GM18873 (cell line): ENCODE results near the gene SLC10A7.
A peak's percentile ranks its signal among the peaks of the same experiment; 100 is the strongest.

Experiments
- ATAC-seq: cut with Tn5 transposase; IDR thresholded peaks from one replicate; pipeline ENCODE4 v1.9.1; 2021; ENCODE audit warnings: mild to moderate bottlenecking, moderate library complexity, moderate number of reproducible peaks; ENCODE audit not compliant: unreplicated experiment, low FRiP score

The SLC10A7 gene

DNA sequence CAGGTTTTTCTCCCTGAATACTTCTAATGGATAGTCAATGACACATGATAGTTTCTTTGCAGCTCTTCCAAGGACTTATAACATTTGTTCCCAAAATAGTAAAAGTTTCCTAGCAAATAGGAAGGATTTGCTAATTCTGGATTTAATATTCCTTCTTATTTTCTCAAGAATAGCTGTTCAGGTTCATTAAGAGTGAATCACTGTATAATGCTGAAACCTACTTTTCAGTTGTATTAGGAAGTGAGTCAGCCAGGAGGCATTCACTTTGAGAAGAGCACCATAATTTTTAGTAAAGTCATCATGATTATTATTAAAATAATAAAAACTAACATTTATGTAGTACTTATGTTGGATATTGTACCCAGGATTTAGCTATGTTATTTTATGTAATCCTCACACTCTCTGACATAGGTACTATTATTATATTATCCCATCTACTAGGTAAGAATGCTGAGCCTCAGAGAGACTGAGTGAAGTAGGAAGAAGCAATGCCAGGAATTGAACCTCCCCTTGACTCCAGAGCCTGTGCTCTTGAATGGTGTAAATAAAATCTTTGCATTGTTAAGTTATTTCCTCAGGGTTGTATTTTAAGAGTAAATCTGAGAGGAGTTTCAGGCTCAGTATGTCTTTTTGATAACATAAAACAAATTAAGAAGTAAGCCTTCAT is 192.6 kb downstream of the SLC10A7 start:
- ATAC-seq, result no peak

DNA sequence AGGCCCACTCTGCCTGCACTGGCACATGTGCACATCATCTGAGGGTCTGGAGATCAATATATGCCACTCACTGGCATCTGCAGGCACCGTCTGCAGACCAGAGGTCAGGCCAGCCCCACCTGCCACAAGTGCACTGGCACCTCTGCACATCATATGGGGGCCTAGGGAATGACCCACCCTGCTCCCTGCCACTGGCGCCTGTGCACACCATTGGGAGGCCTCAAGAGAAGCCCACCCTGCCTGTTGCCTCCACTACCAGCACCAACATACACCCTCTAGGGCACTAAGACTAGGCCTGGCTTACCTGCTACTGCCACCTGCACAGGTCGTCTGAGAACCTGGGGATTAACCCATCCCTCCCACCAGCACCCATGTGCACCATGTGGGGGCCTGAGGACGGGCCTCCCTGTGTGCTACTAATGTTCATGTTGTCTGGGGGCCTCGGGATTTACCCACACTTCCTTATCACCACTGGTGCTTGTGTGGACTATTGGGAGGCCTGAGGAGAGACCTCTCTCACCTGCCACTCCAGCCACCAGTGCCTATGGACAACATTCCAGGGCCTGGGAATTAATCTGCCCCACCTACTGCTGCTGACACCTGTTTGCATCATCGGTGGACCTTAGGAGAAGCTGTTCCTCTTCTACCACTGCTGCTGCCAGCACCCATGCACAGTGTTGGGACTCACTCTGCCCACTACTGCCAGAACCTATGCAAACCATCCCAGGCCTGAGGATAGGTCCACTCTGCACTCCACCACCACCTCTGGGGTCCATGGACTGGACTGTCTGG is 193.7 kb downstream of the SLC10A7 start:
- ATAC-seq, result no peak

DNA sequence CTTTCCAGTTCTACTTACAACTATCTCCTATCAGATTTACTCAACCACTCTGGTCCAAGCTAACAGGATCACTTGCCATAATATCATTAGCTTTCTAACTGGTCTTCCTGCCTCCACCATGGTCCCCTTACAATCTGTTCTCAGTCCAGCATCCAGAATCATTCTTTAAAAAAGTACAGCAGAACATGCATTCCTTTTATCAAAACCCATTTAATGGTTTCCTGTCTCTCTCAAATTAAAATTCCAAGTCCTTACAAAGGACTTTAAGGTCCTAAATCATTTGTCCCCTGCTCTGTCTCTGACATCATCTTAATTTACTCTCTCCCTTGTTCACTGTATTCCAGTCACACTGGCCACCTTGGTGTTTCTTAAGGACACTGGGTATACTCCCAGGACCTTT is 202.8 kb downstream of the SLC10A7 start:
- no peak for ATAC-seq

DNA sequence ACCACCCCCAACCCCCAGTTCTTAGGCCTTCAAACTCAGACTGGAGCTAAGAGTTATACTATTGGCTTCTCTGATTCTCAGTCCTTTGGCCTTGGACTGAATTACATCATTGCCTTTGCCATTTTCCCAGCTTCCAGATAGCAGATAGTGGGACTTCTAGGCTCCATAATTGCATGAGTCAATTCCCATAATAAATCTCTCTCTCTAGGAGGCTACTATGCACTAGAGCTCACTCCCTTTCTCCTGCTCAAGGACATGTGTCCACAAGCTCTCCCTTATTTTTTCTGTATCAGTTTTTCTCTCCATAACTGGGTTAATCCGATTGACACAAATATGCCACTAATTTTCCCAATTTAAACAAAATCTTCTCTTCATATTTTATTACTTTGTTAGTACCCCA is 204.0 kb downstream of the SLC10A7 start:
- ATAC-seq, result no peak

DNA sequence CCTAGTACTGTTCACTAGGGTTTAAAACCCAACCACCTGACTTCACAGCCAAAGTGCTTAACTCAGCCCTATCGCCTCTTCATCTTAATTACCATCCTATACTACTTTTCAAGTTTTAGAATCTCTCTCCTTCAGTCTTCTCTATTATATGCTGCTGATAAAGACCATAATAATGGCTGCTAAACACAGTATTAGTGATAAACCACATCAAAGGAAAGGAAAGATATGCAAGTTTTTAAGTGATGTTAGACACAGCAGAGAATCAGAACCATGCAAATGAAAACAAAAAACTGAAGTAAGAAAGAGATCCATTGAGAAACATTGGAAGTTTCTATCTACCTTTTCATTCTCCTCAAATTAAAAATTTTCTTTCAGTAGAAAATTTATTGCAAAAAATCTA is 206.6 kb downstream of the SLC10A7 start:
- no peak for ATAC-seq

DNA sequence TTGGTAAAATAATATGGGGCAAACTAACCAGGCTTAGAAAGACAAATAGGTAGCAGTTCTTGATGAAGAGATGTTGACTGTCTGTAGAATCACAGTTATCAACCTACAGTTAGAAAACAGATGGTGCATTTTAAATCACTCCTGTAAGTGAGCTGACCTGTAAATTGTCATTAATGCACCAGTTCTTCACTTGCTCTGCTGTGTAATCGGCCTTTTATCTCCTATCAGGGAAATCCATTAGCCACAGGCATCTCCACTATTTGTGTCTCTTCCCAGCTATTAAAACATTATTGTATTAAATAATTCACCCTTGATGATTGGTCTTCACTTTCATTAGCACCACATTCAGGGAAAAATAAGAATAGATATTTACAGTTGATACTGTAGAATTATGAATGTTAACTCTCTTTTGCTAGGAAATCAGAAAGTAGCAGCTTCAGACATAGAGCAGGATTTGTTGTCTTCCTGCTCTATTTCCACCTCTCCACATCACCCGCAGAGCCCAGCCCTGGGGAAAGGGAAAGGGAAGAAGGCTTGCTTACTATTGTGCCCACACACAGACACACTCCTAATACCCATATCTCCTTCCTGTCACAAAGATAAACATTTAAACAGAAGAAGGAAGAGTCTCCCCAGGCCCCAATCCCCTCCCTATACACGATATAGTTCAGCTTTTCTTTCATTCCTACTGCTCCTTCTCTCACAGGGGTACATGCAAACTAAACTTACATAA is 210.3 kb downstream of the SLC10A7 start:
- no peak for ATAC-seq

DNA sequence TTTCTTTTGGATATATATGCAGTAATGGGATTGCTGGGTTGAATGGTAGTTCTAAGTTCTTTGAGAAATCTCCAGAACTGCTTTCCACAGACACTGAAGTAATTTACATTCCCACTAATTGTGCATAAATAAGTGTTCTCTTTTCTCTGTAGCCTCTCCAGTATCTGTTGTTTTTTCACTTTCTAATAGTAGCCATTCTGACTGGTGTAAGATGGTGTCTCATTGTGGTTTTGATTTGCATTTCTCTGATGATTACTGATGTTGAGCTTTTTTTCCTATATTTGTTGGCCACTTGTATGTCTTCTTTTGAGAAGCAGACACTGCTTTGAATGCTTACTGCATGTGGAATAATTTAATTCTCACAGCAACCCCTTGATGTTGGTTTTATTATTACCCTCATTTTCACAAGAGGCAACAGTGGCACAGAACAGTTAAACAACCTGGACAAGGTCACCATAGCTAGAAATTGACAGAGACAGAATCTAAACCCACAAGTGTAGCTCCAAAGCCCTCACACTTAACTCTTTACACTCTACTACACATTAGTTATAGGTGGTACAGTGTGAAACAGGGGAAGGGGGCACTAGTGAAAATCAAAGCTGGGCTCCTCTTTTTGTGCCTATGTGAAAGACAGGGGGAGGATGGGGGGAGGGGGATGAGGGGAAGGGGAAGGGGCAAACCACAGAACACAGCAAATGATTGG is 211.3 kb downstream of the SLC10A7 start:
- ATAC-seq, result peak; percentile 95

DNA sequence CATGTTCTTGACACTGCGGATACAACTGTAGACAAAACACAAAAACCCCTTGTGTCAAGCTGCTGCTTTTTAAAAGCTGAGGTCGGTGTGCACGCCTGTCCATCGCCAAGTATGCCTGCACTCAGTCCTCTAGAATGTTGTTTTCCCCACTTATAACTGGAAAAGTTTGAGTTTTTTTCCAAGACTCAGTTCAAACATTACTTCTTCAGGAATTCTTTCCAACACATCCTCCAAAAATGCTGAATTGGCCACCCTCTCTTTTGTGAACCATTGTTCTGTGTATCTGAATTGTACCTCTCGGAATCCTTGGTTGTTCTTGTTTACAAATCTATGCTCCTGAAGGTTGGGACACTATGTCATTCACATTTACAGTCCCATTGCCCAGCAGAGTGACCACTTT is 212.8 kb downstream of the SLC10A7 start:
- no peak for ATAC-seq

DNA sequence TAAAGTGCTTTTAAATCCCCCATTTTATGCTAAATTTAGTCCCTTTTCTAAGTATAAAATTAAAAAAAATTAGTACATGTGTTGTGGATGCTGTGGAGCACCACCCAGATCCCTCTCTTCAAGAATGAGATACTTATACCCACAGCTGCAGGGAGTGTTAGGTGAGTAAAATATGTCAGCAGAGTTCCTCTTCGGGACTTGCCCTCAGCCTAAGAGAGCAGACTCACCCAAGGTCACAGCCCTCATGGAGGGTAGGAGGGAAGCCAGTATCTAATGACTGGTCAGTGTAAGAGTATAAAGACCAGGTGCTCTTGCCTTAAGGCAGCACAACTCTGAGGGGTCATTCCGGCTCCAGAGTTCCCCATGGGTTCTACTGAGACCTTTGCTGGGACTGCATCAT is 218.9 kb downstream of the SLC10A7 start:
- no peak for ATAC-seq

DNA sequence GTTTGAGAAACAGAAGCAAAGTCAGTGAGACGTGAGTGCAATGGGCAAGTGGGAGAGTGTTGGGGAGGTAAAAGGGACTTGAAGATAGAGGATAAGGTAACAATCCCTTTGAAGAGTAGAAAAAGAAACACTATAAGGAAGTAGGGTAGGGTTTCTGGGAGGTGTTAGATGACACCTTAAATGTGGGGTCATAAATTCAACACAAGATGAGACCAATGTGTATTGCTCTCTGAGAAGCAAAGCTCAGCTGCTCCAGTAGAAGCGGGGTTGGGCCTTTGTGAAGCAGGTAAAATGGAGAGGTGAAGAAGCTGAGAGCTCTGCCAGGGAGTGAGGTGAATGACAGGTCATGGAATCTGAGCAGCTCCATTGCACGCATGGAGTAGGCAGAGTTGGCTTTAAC is 222.1 kb downstream of the SLC10A7 start:
- no peak for ATAC-seq

DNA sequence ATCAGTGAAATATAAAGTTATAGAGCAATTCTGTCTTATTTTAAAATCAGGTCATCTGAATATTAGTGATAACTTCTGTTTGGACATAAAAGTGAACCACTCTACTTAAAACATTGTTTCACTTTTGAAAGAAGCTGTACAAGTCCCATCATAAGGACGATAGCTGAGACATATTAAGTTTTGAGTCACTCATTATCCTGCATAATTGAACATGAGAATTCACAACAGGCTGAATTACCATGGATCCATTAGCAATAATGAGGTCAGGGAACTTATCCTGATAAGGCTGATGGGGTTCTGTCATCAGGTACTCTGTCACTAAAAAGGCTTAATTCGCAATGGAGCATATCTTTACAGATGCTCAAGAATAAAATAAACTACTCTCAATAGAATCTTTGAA is 227.0 kb downstream of the SLC10A7 start:
- ATAC-seq, result no peak

DNA sequence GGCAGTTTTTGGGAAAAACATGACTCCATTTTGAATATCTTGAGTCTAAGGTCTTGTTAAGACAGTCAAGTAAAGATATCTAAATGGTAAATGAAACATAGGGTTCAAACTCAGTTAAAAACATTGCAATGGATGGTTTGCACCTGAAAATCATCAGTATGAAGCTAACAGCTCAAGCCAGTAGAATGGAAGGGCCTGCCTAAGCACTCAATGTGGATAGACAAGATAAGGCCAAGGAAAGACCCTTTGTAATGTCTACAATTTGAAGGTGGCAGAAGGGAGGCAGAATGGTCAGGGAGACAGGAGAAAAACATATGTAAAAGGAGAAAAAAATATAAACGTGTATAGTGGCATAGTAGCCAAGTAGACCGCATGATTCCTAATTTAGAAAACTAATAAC is 229.2 kb downstream of the SLC10A7 start:
- ATAC-seq, result no peak

DNA sequence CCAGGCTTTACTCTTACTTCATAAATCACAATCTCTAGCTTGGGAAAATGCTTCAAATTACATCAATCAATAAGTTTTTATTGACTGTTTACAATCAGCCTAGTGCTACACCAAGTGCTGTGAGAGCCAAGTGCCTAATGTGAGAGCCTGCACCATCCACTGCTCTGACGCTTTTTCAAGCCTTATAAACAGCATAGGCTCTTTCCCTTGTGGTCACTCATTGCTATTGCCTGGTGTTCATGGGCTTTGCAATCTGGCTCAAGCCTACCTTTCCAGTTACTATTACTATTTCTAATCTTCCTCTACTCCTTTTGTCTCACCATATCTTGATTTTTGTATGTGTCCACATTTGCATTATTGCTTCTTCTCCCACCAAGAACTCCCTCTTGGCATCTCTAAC is 230.4 kb downstream of the SLC10A7 start:
- no peak for ATAC-seq

DNA sequence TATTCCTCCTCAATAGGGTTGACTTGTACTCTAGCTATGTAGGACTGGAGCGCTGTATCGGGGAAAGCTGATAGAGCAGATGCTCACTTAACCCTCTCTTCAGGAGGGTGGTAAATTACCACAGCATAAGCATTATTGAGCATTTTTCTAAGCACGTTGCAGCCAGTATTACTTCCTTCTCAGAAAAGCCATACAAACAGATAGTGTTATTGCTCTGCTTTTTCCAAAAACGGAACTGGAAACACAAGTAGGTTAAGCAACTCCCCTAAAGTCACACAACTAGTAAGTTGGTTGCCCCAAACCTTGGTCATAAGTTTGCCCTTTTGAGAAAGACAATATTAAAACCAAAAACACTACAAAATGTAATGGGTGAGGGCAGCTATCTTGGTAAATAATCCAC is 233.5 kb downstream of the SLC10A7 start:
- no peak for ATAC-seq

DNA sequence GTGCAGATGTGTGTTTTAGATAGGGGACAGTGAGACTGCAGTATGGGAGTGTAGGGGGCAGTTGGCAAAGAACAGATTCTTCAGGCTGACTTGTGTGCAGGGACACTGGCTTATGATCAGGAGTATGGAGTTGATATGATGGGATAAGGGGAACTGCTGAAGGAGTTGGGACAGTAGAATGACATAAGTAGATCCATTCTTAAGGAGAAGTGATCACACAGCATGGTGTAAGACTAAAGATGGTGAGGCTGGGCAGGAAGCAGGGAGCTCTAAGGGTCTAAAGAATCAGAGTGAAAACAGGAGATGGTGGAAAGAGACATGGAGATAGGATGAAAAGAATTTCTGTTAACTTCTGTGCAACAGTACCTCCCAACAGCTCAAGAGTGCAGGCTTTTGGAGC is 236.7 kb downstream of the SLC10A7 start:
- no peak for ATAC-seq

DNA sequence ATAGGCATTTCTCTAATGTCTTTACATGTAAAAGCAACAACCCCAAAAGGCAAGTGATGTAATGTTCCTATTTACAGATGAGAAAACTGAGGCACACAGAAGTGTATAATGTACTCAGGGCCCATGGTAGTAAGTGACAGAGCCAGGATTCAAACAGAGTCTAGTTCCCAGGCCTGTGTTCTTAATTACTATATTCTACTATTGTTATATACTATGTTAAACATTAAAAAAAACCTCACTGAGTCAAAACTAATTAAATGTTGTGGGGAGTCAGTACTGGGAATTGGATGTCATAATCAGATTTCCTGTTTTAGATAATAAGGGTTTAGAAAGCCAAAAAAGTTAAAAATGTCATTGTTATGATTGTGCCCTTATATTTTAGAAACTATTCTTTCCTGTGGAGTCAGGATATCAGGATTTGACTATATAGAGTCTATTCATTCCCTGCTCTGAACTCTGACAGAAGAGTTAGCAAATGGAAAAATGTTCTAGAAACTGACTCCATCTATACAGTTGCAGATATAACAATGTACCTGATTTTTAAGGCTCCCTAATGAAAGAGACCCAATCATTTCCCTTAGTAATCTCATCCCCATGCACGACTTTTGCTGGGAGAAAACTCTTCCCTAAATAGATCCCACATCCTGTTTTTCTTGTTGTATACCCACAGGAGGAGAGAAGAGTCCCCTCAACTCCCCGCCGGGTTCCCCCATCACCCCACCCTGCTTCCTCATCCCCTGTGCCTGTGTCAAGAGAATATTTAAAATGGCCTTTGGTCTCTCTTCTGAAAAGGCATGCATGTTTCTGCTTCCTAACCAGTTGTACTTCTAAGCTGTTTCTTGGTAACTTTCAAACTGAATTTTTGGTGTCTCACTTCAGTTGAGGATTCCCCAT is 237.7 kb downstream of the SLC10A7 start:
- ATAC-seq, result no peak

DNA sequence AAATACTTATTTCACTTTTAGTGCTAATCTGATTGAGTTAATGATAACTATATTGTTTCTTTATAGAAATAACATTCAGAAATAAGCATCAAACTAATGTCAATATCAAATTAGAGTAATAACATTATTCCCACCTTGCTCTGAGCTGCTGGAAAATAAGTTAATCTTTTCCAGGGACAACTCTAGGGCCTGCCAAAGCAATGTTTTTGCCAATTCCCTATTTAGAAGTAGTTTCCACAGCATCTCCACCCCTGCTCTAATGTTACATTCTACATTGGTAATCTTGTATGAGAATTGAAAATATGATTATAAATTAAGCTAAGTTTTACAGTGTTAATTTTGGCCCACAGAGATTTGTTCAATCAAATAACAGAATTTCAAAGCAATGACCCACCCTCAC is 239.1 kb downstream of the SLC10A7 start:
- no peak for ATAC-seq

DNA sequence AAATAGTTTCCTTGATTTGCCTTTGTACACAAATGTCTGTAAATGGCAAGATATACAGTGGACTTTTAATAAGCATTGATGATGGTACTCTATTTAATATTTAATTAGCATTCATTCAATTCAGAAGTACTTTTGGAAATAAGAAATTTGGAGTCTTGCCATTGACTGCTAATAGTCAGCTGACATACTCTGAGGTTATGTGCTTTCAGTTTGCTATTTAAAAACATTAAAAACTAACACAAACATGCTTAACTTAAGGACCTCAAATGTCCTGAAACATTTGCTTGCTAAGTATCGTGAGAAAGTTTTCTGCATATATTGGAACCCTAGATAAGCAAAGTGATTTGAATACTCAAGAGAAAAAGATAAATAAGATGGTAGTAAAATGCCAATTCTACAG is 242.8 kb downstream of the SLC10A7 start:
- ATAC-seq, result no peak

DNA sequence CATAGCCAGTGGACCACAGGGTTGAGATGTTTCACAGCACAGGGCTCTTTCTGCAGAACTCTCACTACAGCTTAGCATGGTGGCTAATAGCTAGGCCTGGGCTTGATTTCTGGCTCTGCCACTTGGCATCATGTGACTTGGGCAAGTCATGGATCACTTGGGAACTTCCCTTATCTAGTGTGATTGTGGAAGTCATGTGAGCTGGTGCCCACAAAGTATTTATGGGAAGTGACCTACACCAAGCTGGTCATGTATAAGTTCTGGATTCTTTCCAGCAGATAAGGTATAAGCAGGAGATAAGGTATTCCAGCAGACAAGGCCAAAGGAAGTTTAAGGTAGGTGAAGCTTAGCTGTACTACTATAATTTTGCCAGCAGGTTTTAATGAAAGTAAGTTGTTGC is 246.4 kb downstream of the SLC10A7 start:
- ATAC-seq, result no peak

DNA sequence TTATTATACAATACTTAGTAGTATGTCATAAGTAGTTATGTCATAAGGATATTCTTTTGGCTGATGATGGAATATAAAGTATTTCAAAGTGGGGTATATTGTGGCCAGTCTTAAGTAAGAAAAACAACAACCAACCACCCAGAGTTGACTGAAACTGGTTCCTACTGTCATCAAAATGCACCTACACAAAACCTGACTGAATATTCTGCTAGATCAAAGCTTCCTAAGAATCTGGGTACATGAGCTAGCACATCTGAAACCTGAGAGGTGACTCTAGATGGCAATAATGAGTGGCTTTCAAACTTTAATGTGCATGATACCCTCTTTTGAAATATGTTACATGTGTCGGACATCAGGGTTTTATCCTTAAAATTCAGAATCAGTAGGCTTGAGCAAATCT is 247.0 kb downstream of the SLC10A7 start:
- ATAC-seq, result no peak
